Sigmoid colon (tissue), 4 donors: ENCODE results near the gene GYS1.

Source experiments
- CTCF ChIP-seq, 4 experiments: fragments of 450-650 bp in 3 of 4; fragments of 200-600 bp in 1 of 4; IDR thresholded peaks; one replicate each; pipeline ENCODE4 v1.5.1; 2016 to 2019; ENCODE audit warnings: antibody characterized with exemption in 4 of 4, mild to moderate bottlenecking in 3 of 4, moderate library complexity in 2 of 4
- EP300 ChIP-seq, 4 donors: sonication (generic); formaldehyde crosslinking; IDR thresholded peaks; one replicate each; pipeline ENCODE4 v1.6.1; 2017; ENCODE audit warnings: antibody characterized with exemption in 4 of 4
- POLR2A ChIP-seq, 2 donors: fragments of 450-650 bp; IDR thresholded peaks; one replicate each; pipeline ENCODE4 v1.6.1; 2016; ENCODE audit warnings: antibody characterized with exemption in 2 of 2, mild to moderate bottlenecking in 2 of 2, moderate library complexity in 2 of 2

- TF ChIP-seq CTCF (IDR thresholded peaks at IDR 0.05) (no peak), EP300 (IDR thresholded peaks at IDR 0.05) (no peak), POLR2A (IDR thresholded peaks at IDR 0.05) (no peak)
Measured at GRCh38 chr19:48947258-48947542, 45.9 kb downstream of the GYS1 start.
